HEK293T (cell line): Measurements from ENCODE around the gene ASCL5.
A peak's percentile ranks its signal among the peaks of the same experiment; 100 is the strongest.

Experiments used
- ARNT ChIP-seq: fragments of 450-650 bp; IDR thresholded peaks from 2 replicates; pipeline ENCODE4 v1.6.1; 2017; ENCODE audit warnings: mild to moderate bottlenecking
- BHLHE40 ChIP-seq: fragments of 450-650 bp; IDR thresholded peaks from 2 replicates; pipeline ENCODE4 v1.6.1; 2016; ENCODE audit warnings: mild to moderate bottlenecking, moderate library complexity, borderline replicate concordance
- ELF4 ChIP-seq: fragments of 450-650 bp; IDR thresholded peaks from 2 replicates; pipeline ENCODE4 v1.6.1; 2017; ENCODE audit warnings: antibody characterized with exemption
- FOXA1 ChIP-seq: fragments of 450-650 bp; IDR thresholded peaks from 2 replicates; pipeline ENCODE4 v1.6.1; 2016; ENCODE audit warnings: mild to moderate bottlenecking
- FOXK2 ChIP-seq: fragments of 450-650 bp; IDR thresholded peaks from 2 replicates; pipeline ENCODE4 v1.6.1; 2016; ENCODE audit warnings: mild to moderate bottlenecking
- FOXM1 ChIP-seq: fragments of 450-650 bp; IDR thresholded peaks from 2 replicates; pipeline ENCODE4 v1.6.1; 2017; ENCODE audit warnings: mild to moderate bottlenecking, borderline replicate concordance
- HDGF ChIP-seq: fragments of 450-650 bp; IDR thresholded peaks from 2 replicates; pipeline ENCODE4 v1.6.1; 2017; ENCODE audit warnings: antibody characterized with exemption, borderline replicate concordance
- L3MBTL2 ChIP-seq: fragments of 450-650 bp; conservative IDR thresholded peaks from 2 replicates; pipeline ENCODE4 v1.6.1; 2016; ENCODE audit warnings: mild to moderate bottlenecking
- SUZ12 ChIP-seq: fragments of 450-650 bp; IDR thresholded peaks from 2 replicates; pipeline ENCODE4 v1.6.1; 2016; ENCODE audit warnings: mild to moderate bottlenecking
- TF ChIP-seq, protein P1 (sequence below): fragments of 450-650 bp; IDR thresholded peaks from 2 replicates; pipeline ENCODE4 v1.6.1; 2016

DNA sequence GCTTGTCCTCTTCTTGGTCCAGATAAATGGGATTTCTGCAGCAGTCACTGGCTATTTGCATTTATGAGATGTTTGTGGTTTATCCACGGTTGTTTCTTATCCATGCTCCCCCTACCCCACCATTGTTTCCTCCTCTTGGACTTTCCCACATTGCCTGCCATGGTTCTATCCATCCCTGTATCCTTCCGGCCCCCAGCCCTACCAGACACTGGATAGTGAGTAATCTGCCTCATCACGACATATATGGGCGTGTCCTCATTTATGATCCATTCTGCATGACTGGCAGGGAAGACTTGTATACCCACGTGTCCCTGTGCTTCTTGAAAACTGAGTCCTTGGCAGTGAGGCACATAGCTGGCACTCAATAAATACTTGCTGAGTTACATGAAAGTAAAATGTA is 54.8 kb downstream of the ASCL5 start:
- TF ChIP-seq ELF4: no peak
- no peak for TF ChIP-seq FOXK2
- TF ChIP-seq SUZ12: no peak
- TF ChIP-seq FOXA1: no peak
- TF ChIP-seq L3MBTL2: no peak
- TF ChIP-seq ARNT: no peak
- TF ChIP-seq HDGF: no peak
- no peak for TF ChIP-seq BHLHE40
- TF ChIP-seq, protein P1, sequence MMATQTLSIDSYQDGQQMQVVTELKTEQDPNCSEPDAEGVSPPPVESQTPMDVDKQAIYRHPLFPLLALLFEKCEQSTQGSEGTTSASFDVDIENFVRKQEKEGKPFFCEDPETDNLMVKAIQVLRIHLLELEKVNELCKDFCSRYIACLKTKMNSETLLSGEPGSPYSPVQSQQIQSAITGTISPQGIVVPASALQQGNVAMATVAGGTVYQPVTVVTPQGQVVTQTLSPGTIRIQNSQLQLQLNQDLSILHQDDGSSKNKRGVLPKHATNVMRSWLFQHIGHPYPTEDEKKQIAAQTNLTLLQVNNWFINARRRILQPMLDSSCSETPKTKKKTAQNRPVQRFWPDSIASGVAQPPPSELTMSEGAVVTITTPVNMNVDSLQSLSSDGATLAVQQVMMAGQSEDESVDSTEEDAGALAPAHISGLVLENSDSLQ: peak; percentile 16; the same call in 1 of the 2 replicates
- TF ChIP-seq FOXM1: no peak
